Measurements from ENCODE around the gene UAP1.
"Not testable (repeated sequence)": the region's sequence is repeated elsewhere in the genome, so short reads cannot be mapped to it uniquely, and the experiment has no call there.

UAP1 gene

DNA sequence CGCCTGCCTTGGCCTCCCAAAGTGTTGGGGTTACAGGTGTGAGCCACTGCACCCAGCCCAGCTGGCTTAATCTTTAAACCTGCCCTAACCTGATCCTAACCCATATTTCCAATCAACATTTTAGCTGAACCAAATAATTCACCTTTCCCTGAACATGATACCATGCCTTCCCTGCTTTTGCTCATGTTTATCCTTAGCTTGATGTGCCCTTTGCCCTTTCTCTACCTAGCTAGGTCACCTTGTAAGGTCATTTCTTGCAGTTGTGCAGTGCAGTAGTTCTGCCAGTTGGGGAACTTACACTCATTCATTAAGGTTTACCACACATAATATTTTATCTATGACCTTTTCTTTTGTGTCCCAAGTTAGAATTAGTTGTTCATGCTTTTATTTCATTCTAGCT is 5.3 kb downstream of the UAP1 start:
- H3K36me3 ChIP-seq (ENCODE audit: control insufficient read depth, low read depth, low read length) = no peaks in the 10 kb centered on the region
- H3K27ac ChIP-seq (ENCODE audit: low read length) = no peak overlapping the region
- H3K4me1 ChIP-seq (ENCODE audit: control insufficient read depth, low read depth, low read length) = peaks cover 6% of the 10 kb centered on the region

DNA sequence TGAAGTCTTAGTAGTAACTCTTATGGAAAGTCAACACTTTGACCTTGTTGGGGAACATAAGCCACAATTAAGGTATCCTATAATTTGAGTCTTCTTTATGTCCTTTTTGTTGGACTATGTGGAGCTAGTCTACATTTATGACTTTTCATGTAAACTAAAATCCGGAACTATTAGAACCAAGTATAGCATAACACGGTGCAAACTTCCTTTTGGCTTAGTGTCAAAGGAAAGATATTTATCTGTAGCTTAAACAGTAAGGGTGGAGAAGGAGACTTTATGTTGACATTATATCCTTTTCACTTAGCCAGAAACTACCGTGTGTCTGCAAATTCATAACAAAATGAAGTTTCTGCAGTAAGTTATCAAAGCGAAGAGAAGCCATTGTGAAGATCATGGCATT is 7.3 kb downstream of the UAP1 start:
- Histone ChIP-seq H3K27me3 (ENCODE audit: control insufficient read depth, insufficient read depth, low read length) (no peaks in the 10 kb centered on the region), H3K27ac (ENCODE audit: low read length) (no peak overlapping the region), H3K9ac (ENCODE audit: low read length) (no peak overlapping the region), H3K36me3 (ENCODE audit: control insufficient read depth, low read depth, low read length) (no peaks in the 10 kb centered on the region), H3K4me1 (ENCODE audit: control insufficient read depth, low read depth, low read length) (no peaks in the 10 kb centered on the region), H3K9me3 (ENCODE audit: control insufficient read depth, low read depth, low read length) (no peaks in the 10 kb centered on the region), H3K4me3 (ENCODE audit: low read length) (no peak overlapping the region)

More for the DNA sequence above, 5.3 kb downstream of the UAP1 start:
- Histone ChIP-seq H3K9me3 (ENCODE audit: control insufficient read depth, low read depth, low read length) (no peaks in the 10 kb centered on the region), H3K4me3 (ENCODE audit: low read length) (no peak overlapping the region), H3K27me3 (ENCODE audit: control insufficient read depth, insufficient read depth, low read length) (peaks cover 8% of the 10 kb centered on the region), H3K9ac (ENCODE audit: low read length) (no peak overlapping the region)

DNA sequence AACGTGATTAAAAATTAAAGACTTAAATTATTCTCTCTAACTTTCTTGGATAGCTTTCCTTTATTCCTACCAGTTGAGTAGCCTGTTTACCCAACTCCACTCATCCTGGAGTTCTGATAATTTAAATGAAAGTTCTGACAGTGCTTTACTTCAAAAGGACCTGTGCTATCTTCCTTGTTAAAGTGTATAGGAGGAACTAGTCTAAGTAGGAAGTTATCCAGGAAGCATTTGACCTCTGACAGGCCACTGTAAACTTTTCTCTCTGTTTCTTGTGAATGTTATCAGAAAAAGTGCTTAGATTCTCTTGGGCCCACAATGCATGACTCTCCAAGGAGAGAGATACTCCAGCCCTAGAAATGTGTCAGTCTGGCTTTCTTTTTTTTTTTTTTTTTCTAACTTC is 9.2 kb downstream of the UAP1 start:
- H3K9me3 ChIP-seq (ENCODE audit: control insufficient read depth, low read depth, low read length) = no peaks in the 10 kb centered on the region
- H3K27me3 ChIP-seq (ENCODE audit: control insufficient read depth, insufficient read depth, low read length) = no peaks in the 10 kb centered on the region
- no peak overlapping the region for H3K27ac ChIP-seq (ENCODE audit: low read length)
- no peaks in the 10 kb centered on the region for H3K4me1 ChIP-seq (ENCODE audit: control insufficient read depth, low read depth, low read length)
- H3K9ac ChIP-seq (ENCODE audit: low read length) = no peak overlapping the region
- no peaks in the 10 kb centered on the region for H3K36me3 ChIP-seq (ENCODE audit: control insufficient read depth, low read depth, low read length)
- H3K4me3 ChIP-seq (ENCODE audit: low read length) = no peak overlapping the region

DNA sequence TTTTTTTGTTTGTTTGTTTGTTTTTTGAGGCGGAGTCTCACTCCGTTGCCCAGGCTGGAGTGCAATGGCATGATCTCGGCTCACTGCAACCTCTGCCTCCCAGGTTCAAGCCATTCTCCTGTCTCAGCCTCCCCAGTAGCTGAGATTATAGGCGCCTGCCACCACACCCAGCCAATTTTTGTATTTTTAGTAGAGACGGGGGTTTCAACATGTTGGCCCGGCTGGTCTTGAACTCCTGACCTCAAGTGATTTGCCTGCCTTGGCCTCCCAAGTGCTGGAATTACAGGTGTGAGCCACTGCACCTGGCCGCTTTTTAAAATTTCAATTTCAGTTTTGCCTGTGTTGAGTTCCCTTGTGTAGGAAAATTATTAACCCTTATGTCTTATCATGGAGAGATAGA is 9.6 kb downstream of the UAP1 start:
- not testable (repeated sequence) for H3K4me1 ChIP-seq (ENCODE audit: control insufficient read depth, low read depth, low read length); H3K27ac ChIP-seq (ENCODE audit: low read length); H3K27me3 ChIP-seq (ENCODE audit: control insufficient read depth, insufficient read depth, low read length); H3K9me3 ChIP-seq (ENCODE audit: control insufficient read depth, low read depth, low read length); H3K36me3 ChIP-seq (ENCODE audit: control insufficient read depth, low read depth, low read length); H3K9ac ChIP-seq (ENCODE audit: low read length); H3K4me3 ChIP-seq (ENCODE audit: low read length)

DNA sequence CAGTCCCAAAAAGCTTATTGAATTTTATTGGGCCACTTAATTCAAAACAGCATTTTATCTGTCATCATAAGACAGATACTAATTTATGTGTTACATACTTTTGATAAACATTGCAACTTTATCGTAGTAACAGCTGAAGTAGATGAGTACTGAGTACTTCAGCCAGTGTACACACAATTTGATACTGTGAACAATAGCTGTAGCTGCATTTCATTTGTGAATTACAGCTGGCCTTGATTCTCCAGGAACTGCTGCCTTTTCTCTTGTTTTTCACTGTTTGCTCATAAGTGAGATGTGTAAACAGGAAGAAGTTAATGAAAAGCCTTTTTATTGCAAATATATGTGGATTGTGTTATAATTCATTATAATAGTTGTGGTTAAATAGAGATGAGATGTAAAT is 10.2 kb downstream of the UAP1 start:
- H3K9ac ChIP-seq (ENCODE audit: low read length) = no peak overlapping the region
- H3K9me3 ChIP-seq (ENCODE audit: control insufficient read depth, low read depth, low read length) = no peaks in the 10 kb centered on the region
- no peaks in the 10 kb centered on the region for H3K4me1 ChIP-seq (ENCODE audit: control insufficient read depth, low read depth, low read length)
- no peak overlapping the region for H3K27ac ChIP-seq (ENCODE audit: low read length)
- no peaks in the 10 kb centered on the region for H3K36me3 ChIP-seq (ENCODE audit: control insufficient read depth, low read depth, low read length)
- no peaks in the 10 kb centered on the region for H3K27me3 ChIP-seq (ENCODE audit: control insufficient read depth, insufficient read depth, low read length)
- H3K4me3 ChIP-seq (ENCODE audit: low read length) = no peak overlapping the region

DNA sequence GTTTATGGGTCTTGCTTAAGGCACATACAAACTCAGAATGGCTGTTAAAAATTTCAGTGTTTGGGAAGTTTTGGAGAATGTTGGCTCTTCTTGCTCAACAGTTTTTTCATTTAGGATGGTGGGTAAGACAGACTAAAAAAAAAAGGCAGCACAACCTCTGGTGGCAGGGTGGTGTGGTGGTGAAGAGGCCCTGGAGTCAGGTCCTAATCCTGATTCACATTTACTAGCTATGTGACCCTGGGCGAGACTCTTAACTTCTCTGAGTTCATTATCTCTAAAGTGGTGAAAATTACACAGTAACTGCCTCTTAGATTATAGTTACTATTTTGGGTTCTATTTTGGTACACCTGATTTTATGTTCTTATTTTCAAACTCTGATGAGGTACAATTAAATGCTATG is 11.6 kb downstream of the UAP1 start:
- Histone ChIP-seq H3K27ac (ENCODE audit: low read length) (no peak overlapping the region), H3K9ac (ENCODE audit: low read length) (no peak overlapping the region), H3K27me3 (ENCODE audit: control insufficient read depth, insufficient read depth, low read length) (no peaks in the 10 kb centered on the region), H3K4me3 (ENCODE audit: low read length) (no peak overlapping the region), H3K36me3 (ENCODE audit: control insufficient read depth, low read depth, low read length) (no peaks in the 10 kb centered on the region), H3K9me3 (ENCODE audit: control insufficient read depth, low read depth, low read length) (no peaks in the 10 kb centered on the region), H3K4me1 (ENCODE audit: control insufficient read depth, low read depth, low read length) (no peaks in the 10 kb centered on the region)

DNA sequence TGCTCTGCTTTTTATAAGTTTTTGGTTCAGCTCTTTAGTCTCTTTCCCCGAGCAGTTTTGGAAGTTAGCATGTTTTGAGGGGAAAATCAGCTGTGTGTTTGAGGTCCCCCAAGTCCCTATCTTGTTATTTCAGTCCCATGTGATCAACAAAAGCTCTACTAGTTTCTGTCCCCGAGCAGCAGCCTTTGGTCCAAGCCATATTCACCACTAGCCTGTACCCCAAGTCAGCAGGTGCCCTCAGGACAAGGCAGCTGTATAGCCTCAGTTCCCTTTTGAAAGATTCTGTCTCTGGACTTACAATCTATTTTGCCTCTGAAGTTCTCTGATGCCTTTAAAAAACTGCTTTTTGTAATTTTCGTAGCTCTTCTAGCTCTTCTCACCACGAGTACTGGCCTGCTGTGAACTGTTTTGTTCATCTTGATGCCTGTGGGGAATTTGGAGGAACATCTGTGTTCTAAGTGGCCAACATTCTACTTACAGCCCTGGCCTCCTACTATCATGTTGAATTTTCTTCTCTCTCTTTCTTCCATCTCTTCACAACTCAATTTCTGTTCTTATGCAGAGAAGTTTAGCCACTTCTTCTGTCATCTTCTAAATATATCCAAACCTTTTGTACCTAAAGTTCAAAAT is 16.7 kb downstream of the UAP1 start:
- Histone ChIP-seq H3K4me3 (ENCODE audit: low read length) (no peak overlapping the region), H3K9ac (ENCODE audit: low read length) (no peak overlapping the region), H3K27ac (ENCODE audit: low read length) (no peak overlapping the region), H3K9me3 (ENCODE audit: control insufficient read depth, low read depth, low read length) (no peaks in the 10 kb centered on the region), H3K36me3 (ENCODE audit: control insufficient read depth, low read depth, low read length) (peaks cover 8% of the 10 kb centered on the region), H3K4me1 (ENCODE audit: control insufficient read depth, low read depth, low read length) (no peaks in the 10 kb centered on the region), H3K27me3 (ENCODE audit: control insufficient read depth, insufficient read depth, low read length) (no peaks in the 10 kb centered on the region)

DNA sequence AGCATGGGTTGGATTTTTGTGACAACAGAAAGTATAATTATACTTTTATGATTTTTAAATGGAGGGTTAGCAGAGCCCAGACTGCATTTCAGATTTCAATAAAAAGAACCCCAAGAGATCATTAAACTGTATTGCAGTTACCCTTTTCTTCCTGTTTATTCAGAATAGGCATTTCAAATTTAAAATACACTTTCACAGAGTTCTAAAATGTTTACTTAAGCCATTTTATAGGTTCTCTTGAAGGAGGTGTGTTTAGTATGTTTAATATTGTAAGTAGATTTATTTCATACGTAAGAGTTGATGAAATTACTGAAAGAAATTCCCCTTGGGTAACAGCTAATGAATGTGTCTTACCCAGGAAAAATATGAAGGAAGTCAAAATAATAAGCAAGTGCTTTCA is 17.4 kb downstream of the UAP1 start:
- no peak overlapping the region for H3K9ac ChIP-seq (ENCODE audit: low read length)
- H3K9me3 ChIP-seq (ENCODE audit: control insufficient read depth, low read depth, low read length) = no peaks in the 10 kb centered on the region
- no peaks in the 10 kb centered on the region for H3K27me3 ChIP-seq (ENCODE audit: control insufficient read depth, insufficient read depth, low read length)
- no peak overlapping the region for H3K4me3 ChIP-seq (ENCODE audit: low read length)
- no peaks in the 10 kb centered on the region for H3K4me1 ChIP-seq (ENCODE audit: control insufficient read depth, low read depth, low read length)
- no peak overlapping the region for H3K27ac ChIP-seq (ENCODE audit: low read length)
- H3K36me3 ChIP-seq (ENCODE audit: control insufficient read depth, low read depth, low read length) = peaks cover 8% of the 10 kb centered on the region

DNA sequence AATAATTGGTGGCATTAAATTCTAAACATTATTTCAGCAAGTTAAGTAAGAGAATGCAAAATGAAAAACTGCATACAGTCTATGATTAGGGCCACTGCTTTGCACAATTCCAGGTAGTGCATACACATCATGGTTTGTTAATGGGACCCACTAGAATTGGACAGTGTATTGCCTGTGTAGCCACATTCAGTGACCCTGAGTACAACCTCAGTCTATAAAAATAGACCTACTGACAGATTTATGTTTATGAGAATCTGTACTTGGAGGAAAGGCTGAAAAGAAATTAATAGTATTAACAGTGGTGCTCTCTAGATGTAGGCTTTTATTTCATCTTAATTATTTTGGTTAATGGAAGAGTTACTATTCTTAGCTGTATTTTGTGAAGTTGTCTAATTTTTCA is 18.8 kb downstream of the UAP1 start:
- Histone ChIP-seq H3K27ac (ENCODE audit: low read length) (no peak overlapping the region), H3K9ac (ENCODE audit: low read length) (no peak overlapping the region), H3K36me3 (ENCODE audit: control insufficient read depth, low read depth, low read length) (peaks cover 8% of the 10 kb centered on the region), H3K4me3 (ENCODE audit: low read length) (no peak overlapping the region), H3K4me1 (ENCODE audit: control insufficient read depth, low read depth, low read length) (no peaks in the 10 kb centered on the region), H3K27me3 (ENCODE audit: control insufficient read depth, insufficient read depth, low read length) (no peaks in the 10 kb centered on the region), H3K9me3 (ENCODE audit: control insufficient read depth, low read depth, low read length) (no peaks in the 10 kb centered on the region)

DNA sequence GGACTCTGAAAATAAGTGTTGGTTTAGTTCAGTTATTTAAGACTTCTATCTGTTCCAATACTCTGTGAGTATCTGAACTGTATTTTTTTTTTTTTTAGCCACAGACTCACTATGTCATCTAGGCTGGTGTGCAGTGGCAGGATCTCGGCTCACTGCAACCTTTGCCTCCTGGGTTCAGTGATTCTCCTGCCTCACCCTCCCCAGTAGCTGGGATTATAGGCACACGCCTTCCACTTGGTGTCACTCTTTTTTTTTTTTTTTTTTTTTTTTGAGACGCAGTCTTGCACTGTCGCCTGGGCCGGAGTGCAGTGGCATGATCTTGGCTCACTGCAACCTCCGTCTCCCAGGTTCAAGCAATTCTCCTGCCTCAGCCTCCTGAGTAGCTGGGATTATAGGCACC is 21.4 kb downstream of the UAP1 start:
- not testable (repeated sequence) for H3K27me3 ChIP-seq (ENCODE audit: control insufficient read depth, insufficient read depth, low read length); H3K27ac ChIP-seq (ENCODE audit: low read length); H3K4me1 ChIP-seq (ENCODE audit: control insufficient read depth, low read depth, low read length); H3K9me3 ChIP-seq (ENCODE audit: control insufficient read depth, low read depth, low read length); H3K4me3 ChIP-seq (ENCODE audit: low read length); H3K9ac ChIP-seq (ENCODE audit: low read length)
- peaks cover 15% of the 10 kb centered on the region for H3K36me3 ChIP-seq (ENCODE audit: control insufficient read depth, low read depth, low read length)

DNA sequence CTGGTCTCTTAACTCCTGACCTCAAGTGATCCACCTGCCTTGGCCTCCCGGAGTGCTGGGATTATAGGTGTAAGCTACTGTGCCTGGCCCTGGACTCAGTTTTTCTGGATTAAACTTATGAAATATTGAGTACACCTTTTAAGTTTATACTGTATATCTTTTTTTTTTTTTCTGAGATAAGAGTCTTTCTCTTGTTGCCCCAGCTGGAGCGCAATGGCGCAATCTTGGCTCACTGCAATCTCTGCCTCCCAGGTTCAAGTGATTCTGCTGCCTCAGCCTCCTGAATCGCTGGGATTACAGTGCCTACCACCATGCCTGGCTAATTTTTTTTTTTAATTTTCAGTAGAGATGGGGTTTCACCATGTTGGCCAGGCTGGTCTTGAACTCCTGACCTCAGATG is 23.6 kb downstream of the UAP1 start:
- not testable (repeated sequence) for H3K27me3 ChIP-seq (ENCODE audit: control insufficient read depth, insufficient read depth, low read length); H3K9me3 ChIP-seq (ENCODE audit: control insufficient read depth, low read depth, low read length); H3K4me1 ChIP-seq (ENCODE audit: control insufficient read depth, low read depth, low read length); H3K27ac ChIP-seq (ENCODE audit: low read length); H3K4me3 ChIP-seq (ENCODE audit: low read length); H3K9ac ChIP-seq (ENCODE audit: low read length)
- peaks cover 24% of the 10 kb centered on the region for H3K36me3 ChIP-seq (ENCODE audit: control insufficient read depth, low read depth, low read length)

DNA sequence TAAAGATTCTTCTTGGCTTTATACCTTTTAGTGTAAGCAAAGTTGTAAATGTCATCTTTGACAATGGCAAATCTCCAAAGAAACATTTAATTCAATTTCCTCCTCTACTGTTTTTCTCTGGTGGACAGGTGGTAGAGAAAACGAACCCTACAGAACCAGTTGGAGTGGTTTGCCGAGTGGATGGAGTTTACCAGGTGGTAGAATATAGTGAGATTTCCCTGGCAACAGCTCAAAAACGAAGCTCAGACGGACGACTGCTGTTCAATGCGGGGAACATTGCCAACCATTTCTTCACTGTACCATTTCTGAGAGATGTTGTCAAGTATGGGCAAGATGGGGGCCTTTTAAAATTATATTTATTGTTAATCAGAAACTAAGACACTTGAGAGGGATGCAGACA is 25.8 kb downstream of the UAP1 start:
- H3K27me3 ChIP-seq (ENCODE audit: control insufficient read depth, insufficient read depth, low read length) = no peaks in the 10 kb centered on the region
- H3K4me3 ChIP-seq (ENCODE audit: low read length) = no peak overlapping the region
- H3K9me3 ChIP-seq (ENCODE audit: control insufficient read depth, low read depth, low read length) = no peaks in the 10 kb centered on the region
- no peak overlapping the region for H3K27ac ChIP-seq (ENCODE audit: low read length)
- no peak overlapping the region for H3K9ac ChIP-seq (ENCODE audit: low read length)
- peaks cover 15% of the 10 kb centered on the region for H3K36me3 ChIP-seq (ENCODE audit: control insufficient read depth, low read depth, low read length)
- H3K4me1 ChIP-seq (ENCODE audit: control insufficient read depth, low read depth, low read length) = no peaks in the 10 kb centered on the region
